Islet of Langerhans (tissue), 1 donor: ENCODE measurements around the gene RCAN1.
A peak's percentile ranks its signal among the peaks of the same experiment; 100 is the strongest.

Experiments used
- FAIRE-seq: peaks from one replicate; lab custom pipeline; 2011; peaks lifted over from hg19 to GRCh38; lab: Jason Lieb, UNC

RCAN1 gene

GRCh38 chr21:34537838-34538237, 77.1 kb downstream of the RCAN1 start:
- FAIRE-seq: no peak

- no peak for FAIRE-seq
Observed at GRCh38 chr21:34536820-34537219, 78.1 kb downstream of the RCAN1 start.

- no peak for FAIRE-seq
Observed at GRCh38 chr21:34536311-34536710, 78.6 kb downstream of the RCAN1 start.

- no peak for FAIRE-seq
Observed at GRCh38 chr21:34535886-34536285, 79.0 kb downstream of the RCAN1 start.

GRCh38 chr21:34534522-34534921, 80.4 kb downstream of the RCAN1 start:
- no peak for FAIRE-seq

GRCh38 chr21:34533938-34534337, 81.0 kb downstream of the RCAN1 start:
- no peak for FAIRE-seq

GRCh38 chr21:34531399-34531798, 83.5 kb downstream of the RCAN1 start:
- FAIRE-seq: no peak

GRCh38 chr21:34530261-34530660, 84.7 kb downstream of the RCAN1 start:
- FAIRE-seq: no peak

- FAIRE-seq: no peak
Observed at GRCh38 chr21:34528131-34528561, 86.8 kb downstream of the RCAN1 start.

GRCh38 chr21:34526618-34527290, 88.2 kb downstream of the RCAN1 start:
- peak; percentile 83 for FAIRE-seq

GRCh38 chr21:34526241-34526617, 88.7 kb downstream of the RCAN1 start:
- FAIRE-seq: no peak

- no peak for FAIRE-seq
Observed at GRCh38 chr21:34524646-34525601, 90.0 kb downstream of the RCAN1 start.

GRCh38 chr21:34523019-34523555, 91.8 kb downstream of the RCAN1 start:
- no peak for FAIRE-seq

GRCh38 chr21:34522284-34522683, 92.6 kb downstream of the RCAN1 start:
- no peak for FAIRE-seq

GRCh38 chr21:34521561-34521960, 93.4 kb downstream of the RCAN1 start:
- no peak for FAIRE-seq

GRCh38 chr21:34520764-34521508, 94.0 kb downstream of the RCAN1 start:
- FAIRE-seq: no peak

GRCh38 chr21:34520281-34520680, 94.6 kb downstream of the RCAN1 start:
- FAIRE-seq: no peak

GRCh38 chr21:34519694-34520093, 95.2 kb downstream of the RCAN1 start:
- FAIRE-seq: no peak

GRCh38 chr21:34519016-34519415, 95.9 kb downstream of the RCAN1 start:
- FAIRE-seq: no peak

- FAIRE-seq: no peak
Observed at GRCh38 chr21:34518301-34518700, 96.6 kb downstream of the RCAN1 start.

GRCh38 chr21:34517491-34518245, 97.2 kb downstream of the RCAN1 start:
- FAIRE-seq: no peak

- FAIRE-seq: no peak
Observed at GRCh38 chr21:34517039-34517438, 97.9 kb downstream of the RCAN1 start.
